ENCODE measurements around the gene KCNAB1. TPM values are rescaled to one million over a fixed set of nuclear protein-coding genes. Genes with fewer than 3 reads are reported as not detected.

KCNAB1 gene
- total RNA-seq, 1 experiment from 2014 or later: not detected

DNA sequence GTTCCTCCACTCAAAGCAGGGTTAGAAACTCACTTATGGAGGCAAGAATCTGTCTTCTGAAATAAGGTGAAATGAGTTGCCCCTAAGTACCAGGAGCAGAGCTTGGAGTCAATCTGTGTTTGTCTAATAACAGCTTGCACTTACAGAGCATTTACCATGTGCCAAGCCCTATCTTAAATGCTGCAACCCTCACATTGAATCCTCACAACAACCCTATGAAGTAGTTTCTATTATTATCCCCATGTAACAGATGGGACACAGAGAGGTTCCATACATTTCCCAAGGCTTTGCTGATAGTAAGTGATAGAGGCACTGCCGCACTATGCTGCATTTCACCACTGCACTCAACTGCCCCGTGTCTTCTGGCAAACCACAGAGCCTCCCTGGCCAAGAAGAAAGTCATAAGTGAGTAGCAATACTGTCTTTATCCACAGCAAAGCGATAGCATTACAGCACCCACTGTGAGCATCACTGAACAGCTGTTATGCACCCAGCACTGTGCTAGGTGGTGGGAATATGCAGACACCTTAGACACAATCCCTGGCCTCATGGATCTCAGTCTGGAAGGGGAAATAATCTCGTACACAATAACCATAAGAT lies 293.0 kb downstream of the KCNAB1 start:
- H3K36me3 ChIP-seq (ENCODE audit: insufficient read depth, low read length, poor library complexity, severe bottlenecking): no peaks in the 10 kb centered on the region
- ChIA-PET CTCF (no interaction called here), POLR2A (ENCODE audit: low non-redundant PET) (no interaction called here)
- no peak for TF ChIP-seq EZH2 (IDR thresholded peaks at IDR 0.05; ENCODE audit: borderline replicate concordance, low read depth, low read length, poor library complexity, severe bottlenecking)
- intact Hi-C loops (cut with micrococcal nuclease; ENCODE audit: unreplicated experiment): no loop called here
- H3K4me1 ChIP-seq (ENCODE audit: insufficient read depth, low read length, poor library complexity, severe bottlenecking): no peaks in the 10 kb centered on the region
- BruUV-seq (replicated peaks): no TSS peak
- no peak overlapping the region for H3K4me3 ChIP-seq (ENCODE audit: low read depth, low read length, poor library complexity, severe bottlenecking)
- H3K27ac ChIP-seq (ENCODE audit: low read depth, low read length, poor library complexity, severe bottlenecking): no peak overlapping the region
- DNase-seq (ENCODE audit: low spot score): no peak
- no peaks in the 10 kb centered on the region for H3K9me3 ChIP-seq (ENCODE audit: low read depth, low read length, poor library complexity, severe bottlenecking)
- no peaks in the 10 kb centered on the region for H3K27me3 ChIP-seq (replicated peaks; ENCODE audit: insufficient read depth, low read depth, low read length, poor library complexity)

DNA sequence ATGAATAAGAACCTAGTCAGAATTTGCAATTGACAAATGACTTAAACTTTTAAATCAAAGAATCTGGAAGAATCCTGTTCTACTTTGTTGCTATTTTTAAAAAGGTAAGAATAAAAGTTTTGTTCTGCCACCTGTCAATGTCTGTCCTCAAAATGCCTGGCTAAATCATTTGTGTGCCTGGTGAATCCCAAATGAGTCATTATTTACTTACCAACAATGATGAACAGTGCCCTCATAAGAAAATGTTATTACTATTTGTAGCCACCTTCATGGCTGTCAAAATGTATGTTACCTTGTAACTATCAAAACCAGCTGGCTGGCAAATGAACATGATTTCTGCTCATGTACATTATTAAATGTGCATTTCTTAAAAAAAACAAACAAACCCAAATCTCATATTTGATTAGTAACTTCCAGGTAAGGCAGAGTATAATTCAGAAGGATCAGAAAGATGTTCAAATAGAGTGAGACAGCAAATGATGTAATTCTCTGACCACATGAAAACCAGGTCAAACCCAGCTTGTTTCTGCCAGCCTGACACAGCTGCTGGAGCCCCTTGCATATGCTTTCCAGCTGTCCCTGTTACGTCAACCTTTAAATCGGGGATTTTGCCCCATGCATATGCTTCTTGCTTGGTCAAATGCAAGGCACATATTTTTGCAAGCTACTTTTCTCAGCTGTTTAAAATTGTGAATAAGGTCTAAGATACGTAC lies 296.6 kb downstream of the KCNAB1 start:
- CTCF ChIA-PET: no interaction called here

DNA sequence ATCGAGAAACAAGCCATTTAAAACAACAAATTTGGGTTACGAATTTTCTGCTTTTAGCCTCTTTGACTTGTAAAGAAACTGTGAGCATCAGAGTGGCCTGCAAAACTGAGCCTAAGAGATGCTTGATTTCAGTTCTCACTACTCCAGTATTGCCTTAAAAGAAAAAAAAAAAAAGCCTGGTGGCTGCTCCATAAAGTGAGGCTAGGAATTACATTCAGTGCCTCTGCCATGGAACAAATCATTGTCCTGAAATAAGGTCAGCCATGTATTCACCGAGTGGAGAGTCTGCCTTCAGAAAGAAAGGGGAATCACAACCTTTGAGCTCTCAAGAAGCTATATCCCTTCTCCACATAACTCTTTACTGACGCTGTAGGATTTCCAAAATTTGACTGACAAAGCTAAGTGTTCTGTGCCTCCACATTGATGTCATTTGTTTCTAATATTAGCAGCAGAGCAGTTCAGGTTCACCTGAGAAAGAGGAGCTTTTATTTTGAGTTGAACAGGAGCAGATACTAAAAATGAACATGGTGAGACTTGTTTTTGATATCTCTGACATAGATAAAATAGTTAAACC lies 297.3 kb downstream of the KCNAB1 start:
- CTCF ChIA-PET: no interaction called here
- Histone ChIP-seq H3K36me3 (ENCODE audit: insufficient read depth, low read length, poor library complexity, severe bottlenecking) (no peaks in the 10 kb centered on the region), H3K27me3 (replicated peaks; ENCODE audit: insufficient read depth, low read depth, low read length, poor library complexity) (no peaks in the 10 kb centered on the region), H3K4me3 (ENCODE audit: low read depth, low read length, poor library complexity, severe bottlenecking) (no peak overlapping the region), H3K9me3 (ENCODE audit: low read depth, low read length, poor library complexity, severe bottlenecking) (no peaks in the 10 kb centered on the region), H3K27ac (ENCODE audit: low read depth, low read length, poor library complexity, severe bottlenecking) (no peak overlapping the region), H3K4me1 (ENCODE audit: insufficient read depth, low read length, poor library complexity, severe bottlenecking) (no peaks in the 10 kb centered on the region)
- no peak for DNase-seq (ENCODE audit: low spot score)
- BruUV-seq (replicated peaks): no TSS peak
- intact Hi-C loops (cut with micrococcal nuclease; ENCODE audit: unreplicated experiment): no loop called here
- TF ChIP-seq, protein P1, sequence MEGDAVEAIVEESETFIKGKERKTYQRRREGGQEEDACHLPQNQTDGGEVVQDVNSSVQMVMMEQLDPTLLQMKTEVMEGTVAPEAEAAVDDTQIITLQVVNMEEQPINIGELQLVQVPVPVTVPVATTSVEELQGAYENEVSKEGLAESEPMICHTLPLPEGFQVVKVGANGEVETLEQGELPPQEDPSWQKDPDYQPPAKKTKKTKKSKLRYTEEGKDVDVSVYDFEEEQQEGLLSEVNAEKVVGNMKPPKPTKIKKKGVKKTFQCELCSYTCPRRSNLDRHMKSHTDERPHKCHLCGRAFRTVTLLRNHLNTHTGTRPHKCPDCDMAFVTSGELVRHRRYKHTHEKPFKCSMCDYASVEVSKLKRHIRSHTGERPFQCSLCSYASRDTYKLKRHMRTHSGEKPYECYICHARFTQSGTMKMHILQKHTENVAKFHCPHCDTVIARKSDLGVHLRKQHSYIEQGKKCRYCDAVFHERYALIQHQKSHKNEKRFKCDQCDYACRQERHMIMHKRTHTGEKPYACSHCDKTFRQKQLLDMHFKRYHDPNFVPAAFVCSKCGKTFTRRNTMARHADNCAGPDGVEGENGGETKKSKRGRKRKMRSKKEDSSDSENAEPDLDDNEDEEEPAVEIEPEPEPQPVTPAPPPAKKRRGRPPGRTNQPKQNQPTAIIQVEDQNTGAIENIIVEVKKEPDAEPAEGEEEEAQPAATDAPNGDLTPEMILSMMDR (conservative IDR thresholded peaks at IDR 0.05; ENCODE audit: low read depth, low read length): no peak
- TF ChIP-seq EZH2 (IDR thresholded peaks at IDR 0.05; ENCODE audit: borderline replicate concordance, low read depth, low read length, poor library complexity, severe bottlenecking): no peak
- POLR2A ChIA-PET (ENCODE audit: low non-redundant PET): no interaction called here

More for the DNA sequence above, 296.6 kb downstream of the KCNAB1 start:
- intact Hi-C loops (cut with micrococcal nuclease; ENCODE audit: unreplicated experiment): no loop called here
- H3K4me3 ChIP-seq (ENCODE audit: low read depth, low read length, poor library complexity, severe bottlenecking): no peak overlapping the region
- TF ChIP-seq, protein P1 (conservative IDR thresholded peaks at IDR 0.05; ENCODE audit: low read depth, low read length): no peak
- TF ChIP-seq EZH2 (IDR thresholded peaks at IDR 0.05; ENCODE audit: borderline replicate concordance, low read depth, low read length, poor library complexity, severe bottlenecking): no peak
- H3K27ac ChIP-seq (ENCODE audit: low read depth, low read length, poor library complexity, severe bottlenecking): no peak overlapping the region
- H3K4me1 ChIP-seq (ENCODE audit: insufficient read depth, low read length, poor library complexity, severe bottlenecking): no peaks in the 10 kb centered on the region
- no peaks in the 10 kb centered on the region for H3K27me3 ChIP-seq (replicated peaks; ENCODE audit: insufficient read depth, low read depth, low read length, poor library complexity)
- POLR2A ChIA-PET (ENCODE audit: low non-redundant PET): no interaction called here
- DNase-seq (ENCODE audit: low spot score): no peak
- no TSS peak for BruUV-seq (replicated peaks)
- H3K36me3 ChIP-seq (ENCODE audit: insufficient read depth, low read length, poor library complexity, severe bottlenecking): no peaks in the 10 kb centered on the region
- no peaks in the 10 kb centered on the region for H3K9me3 ChIP-seq (ENCODE audit: low read depth, low read length, poor library complexity, severe bottlenecking)
